Measurements from ENCODE around the gene LDB3.

DNA sequence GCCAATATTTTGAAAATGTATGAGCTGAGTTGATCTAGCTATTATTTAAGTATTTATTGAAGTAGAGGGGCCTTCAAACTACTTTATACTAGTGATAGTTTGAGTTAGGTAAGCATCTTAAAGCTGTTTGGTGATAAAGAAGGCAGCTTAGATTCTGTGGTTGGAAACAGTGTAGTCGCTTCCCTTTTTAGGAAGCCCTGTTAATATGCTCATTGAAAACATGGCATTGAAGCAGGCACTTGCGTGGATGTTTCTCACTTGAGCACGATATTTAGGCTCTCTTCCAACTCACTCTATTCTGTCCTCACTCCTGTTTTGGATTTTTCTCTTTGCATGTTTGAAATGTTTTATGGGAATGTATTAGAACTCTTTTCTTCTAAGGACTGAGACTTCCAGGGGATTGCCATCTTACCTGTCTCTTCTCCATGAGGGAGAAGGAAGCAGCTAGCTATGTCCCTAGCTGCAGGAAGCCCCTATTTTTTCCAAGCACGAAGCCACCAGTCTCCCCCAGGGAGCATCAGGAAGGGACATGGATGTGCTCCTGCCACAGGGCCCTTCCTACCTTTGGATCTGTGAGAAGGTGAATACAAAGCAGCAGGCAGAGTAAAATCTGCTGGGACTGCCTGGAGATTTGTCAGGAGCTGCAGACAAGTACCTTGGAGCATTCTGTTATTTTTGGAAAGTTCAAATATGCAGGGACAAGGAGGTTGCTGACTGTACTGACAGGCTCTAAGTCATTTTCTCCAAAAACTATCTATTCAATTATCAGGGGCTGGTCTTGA is 66.1 kb downstream of the LDB3 start:
- TF ChIP-seq FOXK2 (IDR thresholded peaks at IDR 0.05) (no peak), HDGF (IDR thresholded peaks at IDR 0.05; ENCODE audit: borderline replicate concordance) (no peak), SP1 (IDR thresholded peaks at IDR 0.05) (no peak), ZNF384 (IDR thresholded peaks at IDR 0.05) (no peak), ARNT (IDR thresholded peaks at IDR 0.05) (no peak), FOXA1 (IDR thresholded peaks at IDR 0.05) (no peak), SUZ12 (IDR thresholded peaks at IDR 0.05) (no peak), LEF1 (IDR thresholded peaks at IDR 0.05; ENCODE audit: borderline replicate concordance) (no peak)

Data from HEK293T (cell line).